ENCODE measurements around the gene RHBDD3.

Gene RHBDD3

DNA sequence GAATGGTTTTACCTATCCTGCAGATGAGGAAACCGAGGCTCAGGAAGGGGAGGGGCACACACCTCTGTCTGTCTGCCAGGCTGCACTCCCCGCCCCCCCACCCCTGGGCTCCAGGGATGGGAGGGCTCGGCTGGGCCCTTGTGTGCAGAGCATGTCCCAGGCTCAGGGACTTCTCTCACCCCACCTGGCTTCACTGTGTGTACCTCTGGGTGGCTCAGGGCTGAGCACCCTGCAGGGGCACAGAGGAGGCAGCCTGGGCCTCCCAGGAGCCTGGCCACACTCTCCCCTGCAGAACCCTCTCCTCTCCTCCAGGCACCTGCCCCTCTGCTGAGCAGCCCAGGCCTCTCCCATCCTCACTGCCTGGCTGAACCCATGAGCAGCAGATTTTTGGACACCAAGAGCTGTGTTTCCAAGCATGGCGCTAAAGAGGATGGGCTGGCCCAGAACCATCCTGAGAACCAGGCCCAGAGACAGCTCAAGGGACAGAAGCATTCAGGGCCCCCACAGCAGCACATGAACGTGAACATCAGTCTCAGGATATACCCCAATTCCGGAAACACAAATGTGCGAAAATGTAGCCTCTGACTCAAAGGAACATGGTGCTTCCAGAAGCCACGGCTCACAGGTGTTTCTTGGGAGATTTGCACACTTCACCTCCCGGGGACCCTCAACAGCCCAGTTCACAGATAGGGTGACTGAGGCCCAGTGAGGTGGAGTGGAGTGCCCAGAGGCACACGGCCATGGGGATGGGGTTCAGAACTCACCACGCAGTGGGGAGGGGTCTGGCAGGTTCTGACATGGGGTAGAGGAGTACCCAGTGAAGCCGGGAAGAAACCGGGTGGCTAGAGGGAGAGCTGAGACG, 51.5 kb downstream of the RHBDD3 start:
- TF ChIP-seq, protein P1, sequence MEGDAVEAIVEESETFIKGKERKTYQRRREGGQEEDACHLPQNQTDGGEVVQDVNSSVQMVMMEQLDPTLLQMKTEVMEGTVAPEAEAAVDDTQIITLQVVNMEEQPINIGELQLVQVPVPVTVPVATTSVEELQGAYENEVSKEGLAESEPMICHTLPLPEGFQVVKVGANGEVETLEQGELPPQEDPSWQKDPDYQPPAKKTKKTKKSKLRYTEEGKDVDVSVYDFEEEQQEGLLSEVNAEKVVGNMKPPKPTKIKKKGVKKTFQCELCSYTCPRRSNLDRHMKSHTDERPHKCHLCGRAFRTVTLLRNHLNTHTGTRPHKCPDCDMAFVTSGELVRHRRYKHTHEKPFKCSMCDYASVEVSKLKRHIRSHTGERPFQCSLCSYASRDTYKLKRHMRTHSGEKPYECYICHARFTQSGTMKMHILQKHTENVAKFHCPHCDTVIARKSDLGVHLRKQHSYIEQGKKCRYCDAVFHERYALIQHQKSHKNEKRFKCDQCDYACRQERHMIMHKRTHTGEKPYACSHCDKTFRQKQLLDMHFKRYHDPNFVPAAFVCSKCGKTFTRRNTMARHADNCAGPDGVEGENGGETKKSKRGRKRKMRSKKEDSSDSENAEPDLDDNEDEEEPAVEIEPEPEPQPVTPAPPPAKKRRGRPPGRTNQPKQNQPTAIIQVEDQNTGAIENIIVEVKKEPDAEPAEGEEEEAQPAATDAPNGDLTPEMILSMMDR (conservative IDR thresholded peaks at IDR 0.05; ENCODE audit: control insufficient read depth, insufficient read depth, low read depth, low read length) = no peak
- DNase-seq (ENCODE audit: low read depth) = no peak

DNA sequence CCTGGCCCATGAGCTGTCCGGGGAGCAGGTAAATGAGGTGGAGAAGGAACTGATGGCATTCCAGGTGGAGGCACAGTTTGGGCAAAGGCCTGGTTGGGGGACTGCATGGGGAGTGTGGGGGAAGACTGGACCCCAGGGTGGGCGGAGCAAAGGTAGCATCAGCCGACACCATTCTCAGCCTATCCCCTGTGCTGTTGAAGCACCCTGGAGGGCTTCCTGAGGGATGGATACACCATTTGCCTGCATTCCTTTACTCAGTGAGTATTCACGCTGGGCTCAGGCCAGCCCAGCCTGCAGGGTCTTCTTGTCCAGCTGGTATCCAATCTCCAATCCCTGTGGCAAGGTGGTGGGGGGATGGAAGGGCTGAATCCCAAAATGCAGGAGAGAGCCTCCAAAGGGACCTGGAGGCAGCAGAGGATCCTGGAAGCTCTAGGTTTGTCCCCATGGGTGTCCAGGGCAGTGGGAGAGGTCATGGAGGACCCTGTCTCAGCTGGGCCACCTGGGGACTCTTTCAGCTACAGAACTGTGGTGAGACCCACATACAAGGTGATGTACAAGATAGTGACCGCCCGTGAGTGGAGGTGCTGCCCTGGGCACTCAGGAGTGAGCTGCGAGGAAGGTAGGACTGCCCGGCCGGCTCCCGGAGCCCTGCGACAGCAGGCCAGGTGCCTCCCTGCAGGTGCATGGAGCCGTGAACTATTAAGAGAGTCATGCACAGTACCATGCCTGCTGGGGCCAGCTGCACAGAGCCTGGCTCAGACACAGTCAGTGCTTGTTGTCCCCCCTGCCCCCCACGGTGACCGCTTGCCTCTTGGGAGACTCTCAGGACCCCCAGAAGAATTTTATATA, 52.5 kb downstream of the RHBDD3 start:
- no peak for DNase-seq (ENCODE audit: low read depth)
- TF ChIP-seq, protein P1 (conservative IDR thresholded peaks at IDR 0.05; ENCODE audit: control insufficient read depth, insufficient read depth, low read depth, low read length) = no peak
- H3K4me3 ChIP-seq (ENCODE audit: control insufficient read depth, low read depth, low read length) = no peak overlapping the region

More for the DNA sequence above, 51.5 kb downstream of the RHBDD3 start:
- H3K4me3 ChIP-seq (ENCODE audit: control insufficient read depth, low read depth, low read length) = no peak overlapping the region

DNA sequence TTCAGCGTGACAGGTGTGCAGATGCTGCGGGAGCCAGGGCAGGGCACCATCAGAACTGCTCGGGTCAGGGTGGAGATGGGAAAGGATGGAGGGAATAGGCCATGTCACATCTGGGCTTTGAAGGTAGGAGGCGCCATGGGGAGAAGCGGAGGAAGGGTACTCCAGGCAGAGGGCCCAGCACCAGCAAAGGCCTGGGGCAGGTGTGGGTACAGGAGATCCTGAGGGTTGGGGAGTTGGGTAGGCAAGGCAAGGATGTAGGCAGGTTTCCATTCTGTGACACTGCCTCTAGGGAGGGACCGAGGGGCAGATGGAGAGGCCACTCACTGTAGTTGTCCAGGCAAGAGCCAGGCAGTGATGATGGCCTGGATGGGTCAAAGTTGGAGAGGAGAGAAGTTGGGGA, 53.5 kb downstream of the RHBDD3 start:
- TF ChIP-seq, protein P1 (conservative IDR thresholded peaks at IDR 0.05; ENCODE audit: control insufficient read depth, insufficient read depth, low read depth, low read length) = no peak
- no peak overlapping the region for H3K4me3 ChIP-seq (ENCODE audit: control insufficient read depth, low read depth, low read length)
- no peak for DNase-seq (ENCODE audit: low read depth)

- TF ChIP-seq, protein P1 (conservative IDR thresholded peaks at IDR 0.05; ENCODE audit: control insufficient read depth, insufficient read depth, low read depth, low read length) = no peak
- H3K4me3 ChIP-seq (ENCODE audit: control insufficient read depth, low read depth, low read length) = no peak overlapping the region
- DNase-seq (ENCODE audit: low read depth) = no peak
Observed at GRCh38 chr22:29213493-29213892, 54.3 kb downstream of the RHBDD3 start.

DNA sequence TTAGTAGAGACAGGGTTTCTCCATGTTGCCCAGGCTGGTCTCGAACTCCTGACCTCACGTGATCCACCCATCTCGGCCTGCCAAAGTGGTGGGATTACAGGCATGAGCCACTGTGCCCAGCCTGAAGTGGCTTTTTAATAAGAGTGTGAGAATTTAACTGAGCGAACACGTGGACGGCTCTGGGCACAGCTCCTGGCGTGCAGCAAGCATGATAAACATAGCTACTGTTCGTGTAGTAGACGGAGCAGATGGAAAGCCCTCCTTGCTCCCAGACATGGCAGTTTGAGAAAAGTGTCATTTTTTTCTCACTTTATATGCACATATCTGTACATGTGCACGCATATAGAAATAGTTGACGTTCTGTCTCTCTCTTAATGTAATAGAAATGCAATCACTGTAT, 55.0 kb downstream of the RHBDD3 start:
- H3K4me3 ChIP-seq (ENCODE audit: control insufficient read depth, low read depth, low read length) = no peak overlapping the region
- DNase-seq (ENCODE audit: low read depth) = no peak
- TF ChIP-seq, protein P1 (conservative IDR thresholded peaks at IDR 0.05; ENCODE audit: control insufficient read depth, insufficient read depth, low read depth, low read length) = no peak

- DNase-seq (ENCODE audit: low read depth) = no peak
- TF ChIP-seq, protein P1 (conservative IDR thresholded peaks at IDR 0.05; ENCODE audit: control insufficient read depth, insufficient read depth, low read depth, low read length) = no peak
- no peak overlapping the region for H3K4me3 ChIP-seq (ENCODE audit: control insufficient read depth, low read depth, low read length)
Observed at GRCh38 chr22:29211466-29211865, 56.3 kb downstream of the RHBDD3 start.
